Measurements from ENCODE around the gene ATP2B3.

DNA sequence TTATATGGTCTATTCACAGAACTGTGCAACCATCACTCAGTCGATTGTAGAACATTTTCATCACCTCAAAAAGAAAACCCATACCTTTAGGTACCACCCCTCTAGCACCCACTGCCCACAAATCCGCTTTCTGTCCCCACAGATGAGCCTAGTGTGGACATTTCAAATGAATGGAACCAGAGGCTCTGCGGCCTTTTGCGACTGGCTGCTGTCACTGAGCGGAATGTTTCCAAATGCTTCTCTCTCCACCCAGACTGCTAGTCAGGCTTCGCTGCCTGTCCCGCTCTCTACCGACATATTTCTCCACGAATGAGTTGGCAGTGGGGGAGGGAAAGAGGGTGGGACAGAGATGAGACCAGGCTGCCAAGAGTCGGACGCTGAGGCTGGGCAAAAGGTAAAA, 24.4 kb upstream of the ATP2B3 start:
- TF ChIP-seq, protein P1, sequence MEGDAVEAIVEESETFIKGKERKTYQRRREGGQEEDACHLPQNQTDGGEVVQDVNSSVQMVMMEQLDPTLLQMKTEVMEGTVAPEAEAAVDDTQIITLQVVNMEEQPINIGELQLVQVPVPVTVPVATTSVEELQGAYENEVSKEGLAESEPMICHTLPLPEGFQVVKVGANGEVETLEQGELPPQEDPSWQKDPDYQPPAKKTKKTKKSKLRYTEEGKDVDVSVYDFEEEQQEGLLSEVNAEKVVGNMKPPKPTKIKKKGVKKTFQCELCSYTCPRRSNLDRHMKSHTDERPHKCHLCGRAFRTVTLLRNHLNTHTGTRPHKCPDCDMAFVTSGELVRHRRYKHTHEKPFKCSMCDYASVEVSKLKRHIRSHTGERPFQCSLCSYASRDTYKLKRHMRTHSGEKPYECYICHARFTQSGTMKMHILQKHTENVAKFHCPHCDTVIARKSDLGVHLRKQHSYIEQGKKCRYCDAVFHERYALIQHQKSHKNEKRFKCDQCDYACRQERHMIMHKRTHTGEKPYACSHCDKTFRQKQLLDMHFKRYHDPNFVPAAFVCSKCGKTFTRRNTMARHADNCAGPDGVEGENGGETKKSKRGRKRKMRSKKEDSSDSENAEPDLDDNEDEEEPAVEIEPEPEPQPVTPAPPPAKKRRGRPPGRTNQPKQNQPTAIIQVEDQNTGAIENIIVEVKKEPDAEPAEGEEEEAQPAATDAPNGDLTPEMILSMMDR (IDR thresholded peaks at IDR 0.05; ENCODE audit: poor library complexity, severe bottlenecking): no peak
- TF ChIP-seq POLR2AphosphoS5 (IDR thresholded peaks at IDR 0.05) (no peak), EZH2 (IDR thresholded peaks at IDR 0.05; ENCODE audit: borderline replicate concordance, insufficient read depth, low read length, poor library complexity, severe bottlenecking) (no peak), EP300 (conservative IDR thresholded peaks at IDR 0.05; ENCODE audit: poor library complexity, severe bottlenecking) (no peak), RAD21 (conservative IDR thresholded peaks at IDR 0.05) (no peak), TAF1 (IDR thresholded peaks at IDR 0.05; ENCODE audit: low read depth) (no peak)
- TF ChIP-seq, protein P2, sequence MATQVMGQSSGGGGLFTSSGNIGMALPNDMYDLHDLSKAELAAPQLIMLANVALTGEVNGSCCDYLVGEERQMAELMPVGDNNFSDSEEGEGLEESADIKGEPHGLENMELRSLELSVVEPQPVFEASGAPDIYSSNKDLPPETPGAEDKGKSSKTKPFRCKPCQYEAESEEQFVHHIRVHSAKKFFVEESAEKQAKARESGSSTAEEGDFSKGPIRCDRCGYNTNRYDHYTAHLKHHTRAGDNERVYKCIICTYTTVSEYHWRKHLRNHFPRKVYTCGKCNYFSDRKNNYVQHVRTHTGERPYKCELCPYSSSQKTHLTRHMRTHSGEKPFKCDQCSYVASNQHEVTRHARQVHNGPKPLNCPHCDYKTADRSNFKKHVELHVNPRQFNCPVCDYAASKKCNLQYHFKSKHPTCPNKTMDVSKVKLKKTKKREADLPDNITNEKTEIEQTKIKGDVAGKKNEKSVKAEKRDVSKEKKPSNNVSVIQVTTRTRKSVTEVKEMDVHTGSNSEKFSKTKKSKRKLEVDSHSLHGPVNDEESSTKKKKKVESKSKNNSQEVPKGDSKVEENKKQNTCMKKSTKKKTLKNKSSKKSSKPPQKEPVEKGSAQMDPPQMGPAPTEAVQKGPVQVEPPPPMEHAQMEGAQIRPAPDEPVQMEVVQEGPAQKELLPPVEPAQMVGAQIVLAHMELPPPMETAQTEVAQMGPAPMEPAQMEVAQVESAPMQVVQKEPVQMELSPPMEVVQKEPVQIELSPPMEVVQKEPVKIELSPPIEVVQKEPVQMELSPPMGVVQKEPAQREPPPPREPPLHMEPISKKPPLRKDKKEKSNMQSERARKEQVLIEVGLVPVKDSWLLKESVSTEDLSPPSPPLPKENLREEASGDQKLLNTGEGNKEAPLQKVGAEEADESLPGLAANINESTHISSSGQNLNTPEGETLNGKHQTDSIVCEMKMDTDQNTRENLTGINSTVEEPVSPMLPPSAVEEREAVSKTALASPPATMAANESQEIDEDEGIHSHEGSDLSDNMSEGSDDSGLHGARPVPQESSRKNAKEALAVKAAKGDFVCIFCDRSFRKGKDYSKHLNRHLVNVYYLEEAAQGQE (IDR thresholded peaks at IDR 0.05; ENCODE audit: borderline replicate concordance): no peak

Measured in neural cell (in vitro differentiated cells).